Urinary bladder (tissue), 4 donors: ENCODE results near the gene GPD1L. TPM values are rescaled to one million over a fixed set of nuclear protein-coding genes. Genes with fewer than 3 reads are reported as not detected.
"Not testable (repeated sequence)": the region's sequence is repeated elsewhere in the genome, so short reads cannot be mapped to it uniquely, and the experiment has no call there.

Experiments used
- DNase-seq: peaks from one replicate; pipeline ENCODE4 v3.0.0-alpha.2; 2015; ENCODE audit errors: extremely low spot score
- H3K27ac ChIP-seq: one replicate; pipeline ENCODE4 v1.5.1; 2013; ENCODE audit warnings: low read depth, mild to moderate bottlenecking, moderate library complexity
- H3K36me3 ChIP-seq: one replicate; pipeline ENCODE4 v1.6.1; 2013; ENCODE audit warnings: mild to moderate bottlenecking, moderate library complexity; ENCODE audit not compliant: insufficient read depth
- H3K4me1 ChIP-seq: one replicate; pipeline ENCODE4 v1.6.1; 2013; ENCODE audit warnings: mild to moderate bottlenecking, moderate library complexity; ENCODE audit not compliant: insufficient read depth
- H3K4me3 ChIP-seq: one replicate; pipeline ENCODE4 v1.5.1; 2013; ENCODE audit warnings: low read depth, low read length
- WGBS: extraction: QIAGEN DNeasy Blood & Tissue Kit; methylation state at CpG from one replicate; pipeline ENCODE4 v1.1.7; 2013; 5-methylcytosine and 5-hydroxymethylcytosine counted together
- polyA plus RNA-seq: library from polyadenylated mRNA; stranded (reverse); fragments of 200-250 nt; gene quantifications from one replicate; pipeline ENCODE4 v1.2.3, GENCODE V29; 2013
- total RNA-seq: library from RNA; depleted of rRNA; stranded (reverse); fragments of >200 nt; gene quantifications from one replicate; pipeline ENCODE4 v1.2.3, GENCODE V29; 2014
- donor health status: healthy with polysubstance abuse.
- donor health status: healthy.

The GPD1L gene
- total and polyA plus RNA-seq, 2 donors, result 61.0 to 63.3 TPM

DNA sequence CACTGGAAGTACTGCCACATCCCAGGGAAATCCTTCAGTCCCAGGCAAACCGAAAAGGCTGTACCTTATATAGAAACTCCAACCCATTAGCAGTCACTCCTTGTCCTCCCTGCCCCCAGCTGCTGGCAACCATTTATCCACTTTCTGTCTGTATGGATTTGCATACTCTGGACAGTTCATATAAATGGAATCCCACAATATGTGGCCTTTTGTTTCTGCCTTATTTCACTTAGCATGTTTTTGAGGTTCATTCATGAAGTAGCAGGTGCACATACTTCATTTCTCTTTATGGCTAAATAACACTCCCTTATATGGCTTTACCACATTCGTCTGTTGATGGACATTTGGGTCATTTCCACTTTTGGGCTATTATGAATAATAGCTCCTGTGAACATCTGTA lies 80.5 kb downstream of the GPD1L start:
- Histone ChIP-seq H3K36me3 (no peaks in the 10 kb centered on the region), H3K4me1 (no peaks in the 10 kb centered on the region), H3K27ac (no peak overlapping the region), H3K4me3 (no peak overlapping the region)
- WGBS, result 75% methylated on average over 2 of the region's 2 CpGs
- DNase-seq, result no peak

DNA sequence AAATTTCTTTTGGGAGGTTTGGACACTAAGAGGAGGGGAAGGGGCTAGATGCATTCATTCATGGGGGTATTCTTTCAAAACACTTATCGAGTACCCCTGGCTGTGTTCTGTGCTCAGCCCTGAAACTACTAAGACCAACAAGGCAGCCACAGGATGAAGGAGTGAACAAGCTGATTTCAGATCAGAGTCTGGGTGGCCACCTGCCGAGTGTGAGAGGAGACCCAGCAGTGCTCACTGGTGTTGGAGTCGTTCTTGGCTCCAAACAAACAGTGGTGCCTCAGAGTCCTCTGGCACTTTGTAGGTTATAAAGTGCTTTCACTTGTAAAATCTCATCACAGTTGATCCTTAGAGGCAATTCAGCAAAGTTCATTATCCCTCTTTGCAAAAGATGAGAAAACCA lies 83.3 kb downstream of the GPD1L start:
- H3K4me3 ChIP-seq, result no peak overlapping the region
- no peaks in the 10 kb centered on the region for H3K36me3 ChIP-seq
- H3K27ac ChIP-seq, result no peak overlapping the region
- DNase-seq, result no peak
- 66% methylated on average over 3 of the region's 3 CpGs for WGBS
- no peaks in the 10 kb centered on the region for H3K4me1 ChIP-seq

DNA sequence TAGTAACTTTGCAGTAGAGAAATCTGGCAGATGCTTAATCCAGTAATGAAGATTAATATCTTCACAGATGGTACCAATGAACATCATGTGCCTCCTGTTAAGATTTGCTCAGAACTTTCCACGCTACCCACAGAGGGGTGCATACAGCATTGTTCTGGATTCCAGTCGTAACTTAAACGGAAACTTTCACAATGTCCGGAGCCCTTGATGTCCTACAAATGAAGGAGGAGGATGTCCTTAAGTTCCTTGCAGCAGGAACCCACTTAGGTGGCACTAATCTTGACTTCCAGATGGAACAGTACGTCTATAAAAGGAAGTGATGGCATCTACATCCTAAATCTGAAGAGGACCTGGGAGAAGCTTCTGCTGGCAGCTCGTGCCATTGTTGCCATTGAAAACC lies 84.1 kb downstream of the GPD1L start:
- not testable (repeated sequence) for H3K27ac ChIP-seq, H3K4me1 ChIP-seq, H3K4me3 ChIP-seq, DNase-seq, H3K36me3 ChIP-seq
- WGBS, result 84% methylated on average over 6 of the region's 6 CpGs

DNA sequence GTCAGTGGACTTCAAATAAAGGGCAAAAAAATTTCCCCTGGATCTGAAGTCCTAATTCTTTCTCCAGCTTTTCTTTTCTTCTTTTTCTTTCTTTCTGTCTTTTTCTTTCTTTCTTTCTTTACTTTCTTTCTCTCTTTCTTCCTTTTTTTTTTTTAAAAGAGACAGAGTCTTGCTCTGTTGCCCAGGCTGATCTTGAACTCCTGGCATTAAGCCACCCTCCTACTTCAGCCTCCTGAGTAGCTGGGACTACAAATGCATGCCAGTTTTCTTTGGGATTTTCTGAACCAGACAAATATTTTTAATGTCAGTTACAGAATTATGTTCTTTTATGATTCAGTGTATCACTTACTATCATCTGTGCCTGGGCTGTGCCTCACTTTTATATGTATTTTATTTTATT lies 86.7 kb downstream of the GPD1L start:
- no peak overlapping the region for H3K4me3 ChIP-seq
- H3K4me1 ChIP-seq, result no peaks in the 10 kb centered on the region
- no peaks in the 10 kb centered on the region for H3K36me3 ChIP-seq
- no peak overlapping the region for H3K27ac ChIP-seq
- no peak for DNase-seq

DNA sequence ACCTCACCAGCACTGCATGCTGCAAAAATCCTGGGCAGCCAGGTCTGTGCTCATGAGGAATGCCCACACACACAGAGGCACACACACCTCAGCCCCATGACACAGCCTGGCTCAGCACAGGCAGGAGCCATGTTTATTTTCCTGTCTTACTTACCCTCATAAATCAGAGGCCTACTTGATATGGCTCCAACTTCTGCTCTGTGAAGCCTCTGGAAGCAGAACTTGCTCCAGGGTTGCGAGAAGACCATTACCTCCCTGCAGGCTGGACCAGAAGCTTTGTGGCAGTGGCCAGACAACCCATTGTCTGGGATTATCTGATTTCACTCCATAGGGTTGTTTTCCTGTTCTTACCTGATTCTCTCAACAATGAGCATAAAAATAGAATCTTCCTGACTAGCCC lies 88.2 kb downstream of the GPD1L start:
- Histone ChIP-seq H3K4me3 (no peak overlapping the region), H3K27ac (no peak overlapping the region), H3K36me3 (no peaks in the 10 kb centered on the region), H3K4me1 (no peaks in the 10 kb centered on the region)
- 87% methylated on average over 1 of the region's 1 CpG for WGBS
- no peak for DNase-seq

DNA sequence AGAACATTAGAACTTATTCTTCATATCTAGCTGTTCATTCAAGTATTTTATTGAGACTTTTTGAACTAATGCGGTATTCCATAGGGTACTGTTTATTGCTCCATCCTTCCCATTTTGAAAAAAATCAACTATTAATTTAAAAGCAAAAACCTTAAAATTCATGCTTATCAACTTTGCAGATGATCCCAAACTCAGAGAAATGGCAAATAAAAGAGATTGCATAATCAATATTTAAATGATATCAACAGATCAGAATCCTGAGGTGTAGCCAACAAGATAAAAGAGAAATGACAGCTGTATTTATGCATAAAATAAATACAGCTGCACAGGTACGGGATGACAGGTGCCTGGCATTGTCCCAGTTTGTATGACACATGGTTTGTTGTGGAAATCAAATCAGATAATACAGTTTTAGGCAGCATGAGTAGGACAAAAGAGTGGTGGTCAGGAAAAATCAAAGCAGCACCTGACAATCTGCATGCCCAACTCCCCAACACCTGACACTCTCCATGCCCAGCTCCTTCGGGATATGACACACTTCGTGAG lies 89.6 kb downstream of the GPD1L start:
- Histone ChIP-seq H3K4me1 (no peaks in the 10 kb centered on the region), H3K36me3 (no peaks in the 10 kb centered on the region), H3K4me3 (no peak overlapping the region), H3K27ac (no peak overlapping the region)
- WGBS, result 89% methylated on average over 4 of the region's 4 CpGs
- DNase-seq, result no peak

DNA sequence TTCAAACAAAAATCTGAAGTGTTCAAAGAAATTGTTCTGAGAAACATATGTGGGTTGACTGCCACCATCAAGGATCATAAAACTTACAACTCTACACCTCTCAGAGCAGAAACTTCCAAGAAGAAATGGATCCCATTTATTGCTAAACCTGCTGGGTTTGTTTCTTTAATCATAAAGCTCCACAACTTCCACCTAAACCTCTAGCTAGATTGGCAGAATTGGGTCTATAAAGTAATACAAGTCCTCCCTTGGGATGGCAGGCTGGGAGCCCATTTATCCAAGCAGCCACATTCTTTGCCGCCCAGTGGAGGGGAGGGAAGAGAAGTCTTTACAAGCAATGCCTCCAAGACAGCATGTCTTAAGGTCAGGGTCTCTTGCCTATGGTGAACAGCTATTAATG lies 91.6 kb downstream of the GPD1L start:
- 97% methylated on average over 1 of the region's 1 CpG for WGBS
- no peaks in the 10 kb centered on the region for H3K36me3 ChIP-seq
- DNase-seq, result no peak
- H3K4me3 ChIP-seq, result no peak overlapping the region
- no peak overlapping the region for H3K27ac ChIP-seq
- H3K4me1 ChIP-seq, result no peaks in the 10 kb centered on the region

DNA sequence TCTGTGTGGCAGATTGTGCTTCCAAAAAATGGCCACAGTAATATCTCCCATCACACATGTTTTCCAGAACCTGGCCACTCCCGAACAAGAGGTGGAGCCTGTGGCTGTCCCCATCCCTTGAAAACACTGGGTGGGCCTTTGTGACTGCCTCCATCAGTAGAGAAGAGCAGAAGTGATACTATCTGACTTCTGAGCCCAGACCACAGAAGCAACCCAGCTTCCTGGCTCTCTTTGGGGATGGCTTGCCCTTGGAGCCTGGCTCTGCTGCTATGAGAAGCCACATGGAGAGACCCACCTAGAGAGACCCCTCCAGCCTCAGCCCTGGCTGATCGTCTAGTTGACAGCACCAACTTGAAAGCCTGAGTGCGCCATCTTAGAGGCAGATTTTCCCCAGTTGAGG lies 92.3 kb downstream of the GPD1L start:
- Histone ChIP-seq H3K4me1 (no peaks in the 10 kb centered on the region), H3K27ac (no peak overlapping the region), H3K4me3 (no peak overlapping the region), H3K36me3 (no peaks in the 10 kb centered on the region)
- WGBS, result 95% methylated on average over 3 of the region's 3 CpGs
- DNase-seq, result no peak

DNA sequence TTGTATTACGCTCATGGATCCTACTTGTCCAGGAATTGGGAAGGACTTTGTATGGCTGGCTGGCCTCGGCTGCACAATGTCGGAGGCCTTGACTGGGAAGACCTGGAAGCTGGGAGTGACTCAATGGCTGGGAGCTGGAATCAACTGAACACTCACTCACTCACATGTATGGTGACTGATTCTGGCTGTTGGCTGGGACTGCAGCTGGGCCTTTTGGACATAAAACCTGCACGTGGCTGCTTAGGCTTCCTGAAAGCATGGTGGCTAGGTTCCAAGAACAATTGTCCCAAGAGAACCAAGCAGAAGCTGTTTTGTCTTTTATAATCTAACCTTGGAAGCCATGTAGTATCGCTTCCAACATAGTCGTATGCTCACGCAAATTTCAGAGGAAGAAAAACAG lies 94.1 kb downstream of the GPD1L start:
- DNase-seq, result no peak
- 64% methylated on average over 7 of the region's 7 CpGs for WGBS

DNA sequence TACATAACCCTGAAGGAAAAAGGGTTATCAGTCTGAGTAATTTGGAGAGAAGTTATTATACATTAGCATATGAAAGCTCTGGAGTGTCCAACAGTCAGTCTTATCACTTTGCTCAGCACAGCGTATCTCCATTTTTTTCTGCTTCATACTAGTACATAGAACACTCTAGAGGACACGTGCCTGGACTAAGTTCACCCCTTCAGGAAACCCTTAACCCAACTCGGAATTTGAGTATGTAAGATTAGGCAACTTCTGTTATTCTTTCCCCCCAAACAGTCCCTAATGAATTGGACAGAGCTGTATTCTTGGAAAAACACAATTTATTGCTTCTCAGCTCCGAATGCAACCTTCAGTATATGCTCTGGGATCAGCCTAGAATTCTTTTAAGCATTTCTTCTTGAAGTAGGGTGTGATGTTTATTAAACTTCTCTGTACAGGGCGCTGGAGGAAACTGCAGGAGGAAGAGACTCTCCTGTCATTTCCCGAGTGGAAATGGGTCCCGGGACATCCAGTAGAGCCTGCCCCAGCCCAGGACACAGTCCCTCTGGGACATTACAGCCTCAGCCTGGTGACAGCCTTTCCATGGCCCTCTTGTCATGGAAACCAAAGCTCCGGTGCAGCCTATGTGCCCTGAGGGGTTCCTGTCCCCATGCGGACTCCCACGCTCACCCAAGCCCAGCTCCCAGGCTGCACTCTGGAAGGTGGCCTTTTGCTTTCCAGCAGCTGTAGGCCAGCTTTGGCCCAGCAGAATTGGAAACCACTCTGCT lies 94.8 kb downstream of the GPD1L start:
- DNase-seq, result no peak
- whole genome bisulfite sequencing, result 80% methylated on average over 10 of the region's 10 CpGs
- no peaks in the 10 kb centered on the region for H3K36me3 ChIP-seq
- no peaks in the 10 kb centered on the region for H3K4me1 ChIP-seq
- no peak overlapping the region for H3K27ac ChIP-seq
- H3K4me3 ChIP-seq, result no peak overlapping the region

More for the DNA sequence above, 94.1 kb downstream of the GPD1L start:
- Histone ChIP-seq H3K4me1 (no peaks in the 10 kb centered on the region), H3K36me3 (no peaks in the 10 kb centered on the region), H3K27ac (no peak overlapping the region), H3K4me3 (no peak overlapping the region)

DNA sequence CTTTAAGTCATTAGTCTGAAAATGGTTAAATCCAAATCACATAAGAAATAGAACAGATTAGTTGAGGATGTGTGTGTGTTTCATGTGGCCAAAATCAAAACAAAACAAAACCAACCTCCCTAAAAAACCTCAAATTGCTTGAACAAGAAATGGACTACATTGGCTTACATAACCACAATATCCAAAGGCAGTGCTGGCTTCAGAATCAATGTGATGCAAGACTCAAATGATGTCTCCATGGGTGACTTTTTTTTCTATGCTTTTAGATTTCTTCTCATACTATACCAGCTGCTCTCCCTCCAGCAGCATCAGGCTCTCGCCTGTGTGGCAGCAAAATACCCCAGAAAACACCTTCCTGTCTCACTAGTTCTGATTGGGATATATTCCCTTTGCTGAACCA lies 96.1 kb downstream of the GPD1L start:
- 98% methylated on average over 1 of the region's 1 CpG for WGBS
- H3K27ac ChIP-seq, result no peak overlapping the region

DNA sequence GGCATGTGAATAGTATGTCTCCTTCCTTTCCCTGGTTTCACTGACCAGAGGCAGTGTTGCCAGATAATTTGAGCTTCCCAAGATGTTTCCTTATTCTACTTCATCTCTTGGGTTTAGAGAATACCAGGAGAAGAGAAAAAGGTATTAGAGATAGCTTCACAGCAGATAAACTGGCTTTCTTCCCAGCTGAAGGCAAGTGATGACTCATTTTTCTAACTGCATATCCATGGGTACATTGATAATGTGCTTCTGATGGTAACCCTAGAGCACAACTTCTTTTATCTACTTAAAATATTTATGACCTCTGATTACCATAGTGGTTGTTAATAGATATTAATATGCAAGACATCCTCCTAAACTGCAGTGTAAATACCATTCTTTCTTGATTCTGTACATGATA lies 97.4 kb downstream of the GPD1L start:
- no peak overlapping the region for H3K27ac ChIP-seq
- DNase-seq, result no peak
- no peak overlapping the region for H3K4me3 ChIP-seq
- no peaks in the 10 kb centered on the region for H3K4me1 ChIP-seq
- no peaks in the 10 kb centered on the region for H3K36me3 ChIP-seq

More for the DNA sequence above, 96.1 kb downstream of the GPD1L start:
- no peak for DNase-seq
- no peaks in the 10 kb centered on the region for H3K4me1 ChIP-seq
- H3K4me3 ChIP-seq, result no peak overlapping the region
- no peaks in the 10 kb centered on the region for H3K36me3 ChIP-seq

DNA sequence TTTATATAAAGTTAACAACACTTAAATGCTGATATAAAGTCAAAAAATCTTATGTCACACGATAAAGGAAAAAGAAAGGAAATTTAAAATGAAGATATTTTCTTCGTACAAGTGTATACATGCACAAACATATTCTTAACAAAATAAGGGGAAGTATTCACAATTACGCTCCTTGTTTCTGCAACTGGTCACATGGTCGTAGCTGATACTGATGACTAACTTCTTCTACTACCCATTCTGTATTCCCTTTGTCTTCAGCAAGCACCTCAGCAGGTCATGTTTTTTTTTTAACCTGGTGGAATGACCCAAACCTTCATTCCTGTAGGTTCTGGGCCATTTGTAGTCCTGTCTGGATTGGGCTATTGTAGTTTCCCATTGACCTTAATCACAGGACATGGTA lies 102.0 kb downstream of the GPD1L start:
- H3K4me3 ChIP-seq, result no peak overlapping the region
- no peak for DNase-seq
- H3K36me3 ChIP-seq, result no peaks in the 10 kb centered on the region
- no peak overlapping the region for H3K27ac ChIP-seq
- H3K4me1 ChIP-seq, result no peaks in the 10 kb centered on the region
- WGBS, result 92% methylated on average over 4 of the region's 4 CpGs

DNA sequence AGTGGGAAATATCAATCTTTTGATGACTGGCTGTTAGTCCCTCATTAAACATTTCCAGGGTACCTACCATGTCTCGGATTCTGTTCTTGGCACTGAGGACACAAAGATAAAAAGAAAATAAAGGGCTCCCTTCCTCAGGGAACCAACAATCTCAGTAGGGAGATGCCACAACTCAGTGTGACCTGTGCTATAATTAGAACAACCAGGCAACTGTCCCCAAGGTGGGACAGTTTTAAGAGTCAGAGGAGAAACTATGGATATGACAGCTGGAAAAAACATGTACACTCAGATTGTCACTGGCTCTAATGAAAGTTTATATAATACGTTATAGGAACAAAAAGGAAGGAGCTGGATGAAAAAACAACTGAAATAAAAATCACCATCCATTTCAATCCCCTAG lies 108.8 kb downstream of the GPD1L start:
- 77% methylated on average over 2 of the region's 2 CpGs for WGBS
- Histone ChIP-seq H3K27ac (no peak overlapping the region), H3K4me3 (no peak overlapping the region), H3K4me1 (no peaks in the 10 kb centered on the region), H3K36me3 (no peaks in the 10 kb centered on the region)
- no peak for DNase-seq
